Astrocyte (in vitro differentiated cells and primary cell): ENCODE measurements around the gene SYT7.

Experiments used
- CTCF ChIP-seq: IDR thresholded peaks from 2 replicates; pipeline ENCODE4 v1.5.1; 2011; ENCODE audit warnings: low read depth, mild to moderate bottlenecking, inconsistent platforms, low read length, moderate library complexity; ENCODE audit not compliant: insufficient read depth
- EZH2 ChIP-seq: IDR thresholded peaks from 2 replicates; pipeline ENCODE4 v1.6.1; 2012; ENCODE audit warnings: mild to moderate bottlenecking, low read length, inconsistent platforms; ENCODE audit not compliant: insufficient read depth

- TF ChIP-seq CTCF (no peak), EZH2 (no peak)
Observed at GRCh38 chr11:61474013-61474643, 106.7 kb downstream of the SYT7 start.
